Retinal pigment epithelial cell (primary cell): ENCODE data around the gene ABCC1.

ENCODE experiments used
- DNase-seq: peaks from one replicate; pipeline ENCODE4 v3.0.0-alpha.2; 2010; ENCODE audit warnings: low read depth
- H3K4me3 ChIP-seq: 2 replicates; pipeline ENCODE4 v1.5.1; 2011; ENCODE audit warnings: mild to moderate bottlenecking, low read length, control low read depth, moderate library complexity
- CTCF ChIP-seq: conservative IDR thresholded peaks from 2 replicates; pipeline ENCODE4 v1.5.1; 2011; ENCODE audit warnings: low read depth, low read length, control low read depth, inconsistent platforms

Gene ABCC1

GRCh38 chr16:16067127-16067526, 117.7 kb downstream of the ABCC1 start:
- DNase-seq, result no peak
- H3K4me3 ChIP-seq, result no peak overlapping the region
- no peak for TF ChIP-seq CTCF

- H3K4me3 ChIP-seq, result no peak overlapping the region
- TF ChIP-seq CTCF, result no peak
- peak; percentile 52 for DNase-seq
Observed at GRCh38 chr16:16071631-16072244, 122.3 kb downstream of the ABCC1 start.

- no peak overlapping the region for H3K4me3 ChIP-seq
- DNase-seq, result no peak
- TF ChIP-seq CTCF, result no peak
Observed at GRCh38 chr16:16073001-16073545, 123.7 kb downstream of the ABCC1 start.

GRCh38 chr16:16073891-16074881, 124.8 kb downstream of the ABCC1 start:
- peak; percentile 73 for DNase-seq

GRCh38 chr16:16075488-16076422, 126.3 kb downstream of the ABCC1 start:
- DNase-seq, result no peak
- no peak for TF ChIP-seq CTCF
- H3K4me3 ChIP-seq, result no peak overlapping the region

More at GRCh38 chr16:16073891-16074881, 124.8 kb downstream of the ABCC1 start:
- no peak overlapping the region for H3K4me3 ChIP-seq
- TF ChIP-seq CTCF, result peak; percentile 23

- no peak overlapping the region for H3K4me3 ChIP-seq
- DNase-seq, result no peak
- no peak for TF ChIP-seq CTCF
Observed at GRCh38 chr16:16076423-16076813, 127.0 kb downstream of the ABCC1 start.
